Activated CD4-positive, alpha-beta T cell treated with anti-CD3 and anti-CD28 coated beads, Interleukin-2, amount 50 U/mL, for 24 hours (primary cell): ENCODE data around the gene TM9SF2.
"Not testable (repeated sequence)": the region's sequence is repeated elsewhere in the genome, so short reads cannot be mapped to it uniquely, and the experiment has no call there.

Experiments used
- DNase-seq, 2 donors: peaks; one replicate each; pipeline ENCODE4 v3.0.0-alpha.2; 2020; ENCODE audit warnings: low read depth in 1 of 2, low spot score in 1 of 2

Gene TM9SF2

DNA sequence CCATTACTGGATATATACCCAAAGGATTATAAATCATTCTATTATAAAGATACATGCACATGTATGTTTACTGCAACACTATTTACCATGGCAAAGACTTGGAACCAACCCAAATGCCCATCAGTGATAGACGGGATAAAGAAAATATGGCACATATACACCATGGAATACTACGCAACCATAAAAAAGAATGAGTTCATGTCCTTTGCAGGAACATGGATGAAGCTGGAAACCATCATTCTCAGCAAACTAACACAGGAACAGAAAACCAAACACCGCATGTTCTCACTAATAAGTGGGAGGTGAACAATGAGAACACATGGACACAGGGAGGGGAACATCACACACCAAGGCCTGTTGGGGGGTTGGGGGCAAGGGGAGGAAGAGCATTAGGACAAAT is 9.5 kb upstream of the TM9SF2 start:
- DNase-seq: not testable (repeated sequence)

DNA sequence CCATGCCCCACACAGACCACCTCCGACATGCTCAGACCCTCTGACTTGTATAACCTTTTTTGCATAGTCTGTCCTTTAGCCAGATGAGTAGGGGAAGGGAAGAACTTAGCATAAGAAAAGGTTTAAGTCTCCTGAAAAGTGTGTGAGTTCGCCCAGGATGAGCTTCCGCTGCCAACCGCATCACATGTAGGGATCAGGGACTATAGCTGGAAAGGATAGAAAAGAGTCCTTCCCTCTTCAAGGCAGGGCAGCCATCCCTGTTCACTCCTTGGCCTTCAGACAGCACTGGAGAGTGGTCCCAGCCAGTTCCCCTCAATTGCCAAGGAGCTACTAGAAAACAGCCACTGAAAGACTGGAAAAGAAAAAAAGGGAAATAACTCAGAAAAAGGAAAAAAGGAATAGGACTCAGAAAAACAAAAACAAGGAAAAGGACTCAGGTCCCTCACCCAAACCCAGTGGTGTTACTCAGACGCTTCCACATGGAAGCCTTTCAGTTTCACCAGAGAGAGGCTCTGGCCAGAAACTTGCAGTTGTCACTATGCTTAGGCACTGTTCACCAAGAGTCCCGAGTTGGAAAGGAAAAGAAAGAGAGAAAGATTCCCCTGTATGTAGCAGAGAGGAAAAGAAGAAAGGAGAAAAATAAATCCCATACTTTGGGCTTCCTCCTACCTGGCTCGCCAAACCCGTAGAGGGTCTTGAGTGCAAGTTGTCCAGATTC is 5.6 kb upstream of the TM9SF2 start:
- DNase-seq: no peak

GRCh38 chr13:99496184-99497142 is 4.8 kb upstream of the TM9SF2 start:
- peak; percentile 10 to 54 for DNase-seq

GRCh38 chr13:99498171-99499161 is 2.8 kb upstream of the TM9SF2 start:
- peak; percentile 92 to 96 for DNase-seq

- no peak for DNase-seq
Measured at GRCh38 chr13:99500839-99501183, 461 bp upstream of the TM9SF2 start.

DNA sequence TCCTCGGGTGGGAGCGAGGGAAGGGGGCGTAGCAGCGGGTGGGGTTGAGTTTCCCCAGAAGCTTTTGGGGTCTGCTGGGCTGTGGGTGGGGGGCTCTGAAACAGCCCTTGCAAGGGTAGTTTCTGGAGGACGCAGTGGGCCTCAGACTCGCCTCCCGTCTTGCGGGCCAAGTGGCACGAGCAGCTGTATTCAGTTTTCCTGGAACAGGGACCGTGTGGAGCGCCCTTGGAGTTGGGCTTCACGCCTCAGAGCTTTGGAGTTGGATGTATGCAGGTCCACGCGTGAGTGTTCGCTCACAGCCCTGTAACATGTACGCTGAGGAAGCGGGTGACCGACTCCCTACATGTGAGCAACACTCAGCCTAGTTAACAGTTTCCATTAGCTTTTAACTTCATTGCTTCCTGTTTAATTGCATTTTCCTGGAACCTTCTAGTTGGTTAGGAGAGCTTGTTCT is 603 bp downstream of the TM9SF2 start:
- no peak for DNase-seq

DNA sequence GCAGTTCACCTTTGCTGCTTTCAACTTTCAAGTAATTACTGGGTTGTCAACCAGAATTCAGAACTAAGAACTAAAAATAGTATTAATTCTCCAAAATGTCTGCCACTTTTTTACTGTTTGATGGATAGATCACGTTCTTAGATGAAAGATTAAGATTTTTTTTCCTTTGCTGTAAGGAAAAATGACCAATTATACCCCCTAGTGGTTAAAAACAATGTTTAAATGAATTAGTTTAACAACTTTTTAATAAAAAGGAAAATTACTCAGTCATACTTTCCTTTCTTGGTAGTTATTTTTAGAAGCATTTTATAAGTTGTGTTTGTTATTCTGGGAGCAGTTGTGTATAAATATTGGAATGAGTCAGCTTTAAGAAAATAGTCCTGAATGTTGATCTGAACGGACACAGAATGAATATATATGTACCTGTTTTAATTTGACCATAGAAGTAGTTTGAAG is 4.6 kb downstream of the TM9SF2 start:
- no peak for DNase-seq

DNA sequence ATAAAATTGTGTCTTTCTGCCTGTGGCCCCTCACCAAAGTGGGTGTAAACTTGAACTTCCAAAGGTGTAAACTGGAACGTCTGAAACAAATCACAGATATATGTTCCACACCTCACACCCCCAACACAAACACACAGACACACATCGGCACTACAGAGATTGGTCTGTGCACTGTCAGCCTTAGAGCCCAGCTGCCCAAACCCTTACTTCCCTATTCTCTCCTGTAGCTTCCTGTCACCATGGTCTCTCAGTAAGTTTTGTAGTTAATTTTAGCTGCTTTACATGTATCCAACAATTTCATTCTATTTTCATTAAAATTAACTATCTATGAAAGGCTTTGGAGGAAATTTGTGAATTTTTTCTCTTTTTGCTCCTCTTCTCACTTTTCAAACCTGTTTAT is 5.4 kb downstream of the TM9SF2 start:
- no peak for DNase-seq

GRCh38 chr13:99507054-99507453 is 5.8 kb downstream of the TM9SF2 start:
- no peak for DNase-seq

DNA sequence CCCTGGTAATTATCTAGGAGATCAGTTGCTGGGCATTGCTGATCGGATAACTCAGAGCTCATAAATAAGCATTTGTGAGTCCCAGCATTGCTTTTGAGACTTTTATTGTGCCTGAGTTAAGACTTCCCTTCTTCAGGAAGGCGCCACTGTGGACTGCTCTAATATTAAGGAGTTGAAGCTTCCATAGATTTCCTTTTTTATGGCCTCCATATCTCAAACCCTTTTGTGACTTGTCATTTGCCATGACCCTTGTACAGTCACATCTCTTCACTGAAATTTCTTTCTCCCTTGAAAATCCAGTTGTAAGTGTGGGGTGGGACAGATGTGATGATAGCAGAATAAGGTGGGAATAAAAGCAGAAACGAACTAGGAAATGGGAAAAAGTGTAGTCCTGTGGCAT is 6.3 kb downstream of the TM9SF2 start:
- no peak for DNase-seq

- DNase-seq: no peak
Measured at GRCh38 chr13:99507986-99508385, 6.7 kb downstream of the TM9SF2 start.

- no peak for DNase-seq
Measured at GRCh38 chr13:99509479-99509878, 8.2 kb downstream of the TM9SF2 start.

DNA sequence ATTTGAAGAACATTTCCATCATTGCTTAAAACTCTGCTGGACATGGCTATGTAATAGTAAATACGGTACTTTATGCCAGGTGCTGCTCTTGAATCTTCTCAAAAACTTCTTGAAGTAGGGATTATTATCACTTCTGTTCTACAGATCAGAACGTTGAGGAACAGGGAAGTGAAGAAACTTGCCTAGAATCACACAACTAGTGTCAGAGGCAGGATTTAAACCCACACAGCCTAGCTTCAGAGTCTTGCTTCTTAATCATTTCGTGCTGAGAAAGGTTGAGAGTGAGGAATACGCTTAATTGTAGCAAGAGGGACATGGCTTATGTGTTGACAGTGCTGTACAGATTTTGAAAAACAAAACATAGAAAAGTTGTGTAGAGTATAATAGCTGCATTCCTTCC is 13.5 kb downstream of the TM9SF2 start:
- DNase-seq: no peak

DNA sequence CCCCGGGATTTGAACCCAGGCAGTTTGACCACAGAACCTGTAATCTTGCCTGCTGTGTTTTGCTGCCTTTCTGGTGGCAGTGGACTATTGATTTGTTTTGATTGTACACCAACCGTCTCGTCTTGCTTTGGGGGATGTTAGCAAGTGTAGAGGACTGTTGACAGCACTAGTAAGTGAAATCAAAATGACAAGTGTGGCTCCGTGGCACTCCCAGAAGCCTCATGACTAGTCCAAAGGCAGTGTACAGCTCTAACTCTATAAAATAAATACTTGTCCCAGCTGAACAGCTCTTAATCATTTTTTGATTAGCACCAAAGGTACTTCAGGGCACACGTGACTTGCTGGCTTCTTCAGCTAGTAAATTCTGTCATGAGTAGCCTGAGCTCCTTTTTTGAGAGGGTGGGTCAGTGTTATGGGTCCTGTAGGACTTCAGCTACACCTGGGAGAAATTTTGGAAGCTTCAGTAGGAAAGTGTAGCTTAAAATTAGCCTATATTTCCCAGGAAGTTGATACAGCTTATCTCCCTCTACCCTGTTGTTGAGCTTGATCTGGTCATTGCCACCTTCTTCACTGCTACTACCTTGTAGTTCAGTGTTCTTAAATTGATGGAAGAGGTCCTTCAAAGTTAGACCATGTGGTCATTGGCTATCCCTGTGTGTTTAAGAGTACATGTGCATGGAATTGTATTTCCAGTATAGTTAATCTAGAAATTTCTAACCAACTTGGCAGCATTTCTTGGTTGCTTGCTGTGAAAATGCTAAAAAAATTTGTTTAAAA is 15.1 kb downstream of the TM9SF2 start:
- DNase-seq: no peak

GRCh38 chr13:99517577-99517976 is 16.3 kb downstream of the TM9SF2 start:
- no peak for DNase-seq

DNA sequence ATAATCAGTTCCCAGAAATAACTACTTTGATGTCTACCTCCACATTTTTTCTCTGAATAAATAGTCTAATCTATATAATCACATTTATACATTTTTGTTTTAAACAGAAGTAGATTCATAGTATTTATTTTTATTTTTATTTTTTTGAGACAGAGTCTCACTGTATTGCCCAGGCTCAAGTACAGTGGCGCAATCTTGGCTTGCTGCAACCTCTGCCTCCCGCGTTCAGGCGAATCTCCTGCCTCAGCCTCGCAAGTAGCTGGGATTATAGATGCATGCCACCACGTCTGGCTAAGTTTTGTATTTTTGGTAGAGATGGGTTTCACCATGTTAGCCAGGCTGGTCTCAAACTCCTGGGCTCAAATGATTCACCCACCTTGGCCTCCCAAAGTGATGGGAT is 16.7 kb downstream of the TM9SF2 start:
- DNase-seq: no peak

DNA sequence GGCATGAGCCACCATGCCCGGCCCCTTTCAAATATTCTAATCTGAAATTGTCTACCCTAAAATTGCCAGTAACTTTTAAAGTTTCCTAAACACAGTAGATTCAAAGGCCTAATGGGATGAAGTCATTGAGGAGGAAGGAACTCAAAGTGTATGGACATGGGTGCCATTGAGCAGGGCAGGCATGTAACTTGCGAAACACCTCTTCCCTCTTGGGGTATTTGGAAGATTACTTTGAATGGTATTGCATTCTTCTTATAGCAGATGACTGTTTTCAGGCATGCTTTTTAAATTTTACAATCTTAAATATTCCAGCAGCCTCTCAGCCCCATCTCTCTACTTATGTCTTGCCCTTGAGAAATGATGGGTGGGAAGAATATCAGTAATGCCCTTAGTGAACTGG is 21.0 kb downstream of the TM9SF2 start:
- DNase-seq: no peak

DNA sequence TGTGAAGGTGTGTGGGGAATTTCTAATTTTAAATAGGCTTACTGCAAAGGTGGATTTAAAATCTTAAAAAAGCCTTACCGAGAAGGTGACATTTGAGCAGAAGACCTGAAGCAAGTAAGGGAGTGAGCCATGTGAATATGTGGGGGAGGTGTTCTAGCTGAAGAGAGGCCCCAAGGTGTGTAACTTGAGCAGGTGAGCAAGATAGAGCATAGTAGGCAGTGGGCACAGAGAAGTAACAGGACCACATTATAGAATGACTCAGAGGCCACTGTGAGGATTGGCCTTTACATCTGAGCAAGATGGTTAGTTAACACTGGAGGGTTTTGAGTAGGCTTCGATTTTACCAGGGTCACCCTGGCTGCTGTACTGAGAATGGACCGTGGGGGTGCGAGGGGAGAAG is 22.6 kb downstream of the TM9SF2 start:
- DNase-seq: no peak

GRCh38 chr13:99525967-99526366 is 24.7 kb downstream of the TM9SF2 start:
- DNase-seq: no peak

DNA sequence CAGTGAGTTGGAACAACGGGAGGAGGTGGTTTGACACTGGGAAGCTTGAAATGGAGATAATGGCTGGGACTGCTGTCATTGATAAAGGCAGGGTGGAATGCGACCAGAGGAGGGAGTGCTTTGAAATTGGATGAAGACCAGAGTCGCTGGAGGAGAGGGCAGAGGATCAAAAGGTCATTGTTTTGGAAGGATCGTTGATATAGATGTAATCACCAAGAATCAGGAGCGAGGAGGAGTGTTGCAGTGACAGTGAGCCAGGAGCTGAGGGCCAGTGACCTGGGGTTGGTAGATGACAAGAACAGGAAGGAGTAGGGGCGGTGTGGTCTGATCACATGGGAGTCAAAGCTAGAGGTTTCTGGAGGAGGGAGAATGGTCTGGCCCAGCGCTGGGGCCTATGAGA is 25.3 kb downstream of the TM9SF2 start:
- no peak for DNase-seq
